ENCODE measurements around the gene DNAJB8.

The DNAJB8 gene

GRCh38 chr3:128498127-128498626 lies 31.5 kb upstream of the DNAJB8 start:
- TF ChIP-seq CTCF (IDR thresholded peaks at IDR 0.05; ENCODE audit: low read depth, low read length): no peak
- no peak for DNase-seq (ENCODE audit: extremely low read depth, low read depth)

- TF ChIP-seq CTCF (IDR thresholded peaks at IDR 0.05; ENCODE audit: low read depth, low read length): peak; percentile 61
- DNase-seq (ENCODE audit: extremely low read depth, low read depth): no peak
These were observed 30.8 kb upstream of the DNAJB8 start for GRCh38 chr3:128497305-128498126.

DNA sequence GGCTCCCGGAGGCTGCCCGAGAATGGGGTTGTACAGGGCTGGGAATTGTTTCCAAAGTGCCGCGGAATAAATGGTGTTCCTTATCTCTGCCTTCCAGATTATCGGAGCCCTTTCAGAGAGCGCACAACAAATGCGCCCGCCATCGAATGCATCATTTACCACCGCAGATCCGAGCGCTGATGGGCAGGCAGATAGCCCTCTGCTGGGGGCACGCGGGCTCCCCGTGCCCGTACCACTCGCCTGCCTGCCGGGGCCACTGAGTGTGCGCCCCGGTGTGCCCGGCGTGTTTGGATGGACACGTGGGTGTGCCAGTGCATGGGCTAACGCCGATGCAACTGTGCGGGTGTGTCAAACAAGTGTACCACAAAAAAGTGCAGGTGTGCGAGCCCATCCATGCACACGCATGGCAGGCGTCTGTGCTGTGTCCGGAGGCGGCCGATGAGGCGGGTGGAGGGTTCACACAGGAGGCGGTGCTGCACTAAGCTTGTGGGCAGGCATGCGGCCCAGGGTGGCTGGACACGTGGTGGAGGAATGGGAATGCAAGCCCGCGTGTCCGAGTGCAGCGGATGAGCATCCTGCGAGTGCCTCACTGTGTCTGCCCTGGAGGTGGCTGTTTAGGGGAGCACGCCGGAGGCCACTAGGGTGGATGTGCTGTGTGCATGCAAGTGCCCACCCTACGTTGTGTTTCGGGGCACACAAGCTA lies 30.1 kb upstream of the DNAJB8 start:
- no peak for DNase-seq (ENCODE audit: extremely low read depth, low read depth)
- no peak for TF ChIP-seq CTCF (IDR thresholded peaks at IDR 0.05; ENCODE audit: low read depth, low read length)

- no peak for DNase-seq (ENCODE audit: extremely low read depth, low read depth)
- TF ChIP-seq CTCF (IDR thresholded peaks at IDR 0.05; ENCODE audit: low read depth, low read length): no peak
These were observed 29.4 kb upstream of the DNAJB8 start for GRCh38 chr3:128496019-128496601.

GRCh38 chr3:128495435-128495970 lies 28.8 kb upstream of the DNAJB8 start:
- no peak for DNase-seq (ENCODE audit: extremely low read depth, low read depth)

GRCh38 chr3:128494367-128494650 lies 27.6 kb upstream of the DNAJB8 start:
- TF ChIP-seq CTCF (IDR thresholded peaks at IDR 0.05; ENCODE audit: low read depth, low read length): no peak

More at GRCh38 chr3:128495435-128495970, 28.8 kb upstream of the DNAJB8 start:
- no peak for TF ChIP-seq CTCF (IDR thresholded peaks at IDR 0.05; ENCODE audit: low read depth, low read length)

More at GRCh38 chr3:128494367-128494650, 27.6 kb upstream of the DNAJB8 start:
- DNase-seq (ENCODE audit: extremely low read depth, low read depth): no peak

All from AG09319 (cell line).